ENCODE measurements around the gene RHOBTB3.
A peak's percentile ranks its signal among the peaks of the same experiment; 100 is the strongest.

Gene RHOBTB3

DNA sequence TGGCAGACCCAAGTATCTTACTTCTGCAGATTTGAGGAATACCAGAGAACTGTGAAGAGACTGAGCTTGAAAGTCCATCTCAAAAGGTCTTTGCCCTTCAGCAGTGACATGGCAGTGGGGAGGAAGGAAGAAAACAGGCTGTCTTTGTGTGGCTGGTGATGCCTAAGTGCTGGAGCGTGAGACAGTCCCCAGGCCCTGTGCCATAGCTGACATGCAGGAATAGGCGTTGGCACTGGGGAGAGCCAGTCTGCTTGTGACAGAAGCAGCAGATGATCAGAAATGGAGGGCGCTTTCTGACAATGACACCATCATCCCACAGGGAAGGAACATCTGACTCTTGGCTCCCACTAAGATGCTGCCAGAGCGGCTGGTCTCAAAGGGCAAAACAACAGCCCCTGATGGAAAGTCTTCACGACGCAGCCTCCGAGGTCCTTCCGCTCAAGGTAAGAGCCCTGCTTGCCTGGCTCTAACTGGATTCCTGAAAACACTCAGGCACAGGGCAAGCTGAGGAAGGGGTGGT is 106.9 kb downstream of the RHOBTB3 start:
- TF ChIP-seq CTCF (conservative IDR thresholded peaks at IDR 0.05; ENCODE audit: low read depth, low read length), result no peak
- no peak overlapping the region for H3K4me3 ChIP-seq (ENCODE audit: low read depth, low read length)
- DNase-seq (ENCODE audit: low read depth), result no peak

DNA sequence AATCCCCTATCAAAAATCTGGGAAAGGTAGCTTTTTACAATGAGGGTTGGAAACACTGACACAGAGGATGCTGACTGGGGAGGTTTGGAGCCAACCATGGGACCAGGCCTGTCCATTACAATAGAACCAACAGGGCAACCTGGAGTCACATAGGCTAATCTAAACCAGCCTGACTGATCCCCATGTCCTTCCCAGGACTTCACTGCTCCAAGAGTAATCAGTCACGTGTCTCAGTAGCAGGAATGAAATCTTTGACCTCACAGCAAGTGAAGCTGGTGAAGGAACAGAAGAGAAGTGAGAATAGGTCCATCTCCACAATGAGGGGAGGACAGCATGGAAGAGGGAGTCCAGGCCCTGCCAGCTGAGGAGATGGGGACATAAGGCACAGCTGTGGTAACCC is 107.4 kb downstream of the RHOBTB3 start:
- H3K4me3 ChIP-seq (ENCODE audit: low read depth, low read length), result no peak overlapping the region
- no peak for DNase-seq (ENCODE audit: low read depth)
- no peak for TF ChIP-seq CTCF (conservative IDR thresholded peaks at IDR 0.05; ENCODE audit: low read depth, low read length)

- no peak for TF ChIP-seq CTCF (conservative IDR thresholded peaks at IDR 0.05; ENCODE audit: low read depth, low read length)
- DNase-seq (ENCODE audit: low read depth), result no peak
- no peak overlapping the region for H3K4me3 ChIP-seq (ENCODE audit: low read depth, low read length)
Measured at GRCh38 chr5:95839658-95840057, 108.5 kb downstream of the RHOBTB3 start.

- no peak for DNase-seq (ENCODE audit: low read depth)
- H3K4me3 ChIP-seq (ENCODE audit: low read depth, low read length), result no peak overlapping the region
- TF ChIP-seq CTCF (conservative IDR thresholded peaks at IDR 0.05; ENCODE audit: low read depth, low read length), result no peak
Measured at GRCh38 chr5:95840956-95841705, 110.0 kb downstream of the RHOBTB3 start.

DNA sequence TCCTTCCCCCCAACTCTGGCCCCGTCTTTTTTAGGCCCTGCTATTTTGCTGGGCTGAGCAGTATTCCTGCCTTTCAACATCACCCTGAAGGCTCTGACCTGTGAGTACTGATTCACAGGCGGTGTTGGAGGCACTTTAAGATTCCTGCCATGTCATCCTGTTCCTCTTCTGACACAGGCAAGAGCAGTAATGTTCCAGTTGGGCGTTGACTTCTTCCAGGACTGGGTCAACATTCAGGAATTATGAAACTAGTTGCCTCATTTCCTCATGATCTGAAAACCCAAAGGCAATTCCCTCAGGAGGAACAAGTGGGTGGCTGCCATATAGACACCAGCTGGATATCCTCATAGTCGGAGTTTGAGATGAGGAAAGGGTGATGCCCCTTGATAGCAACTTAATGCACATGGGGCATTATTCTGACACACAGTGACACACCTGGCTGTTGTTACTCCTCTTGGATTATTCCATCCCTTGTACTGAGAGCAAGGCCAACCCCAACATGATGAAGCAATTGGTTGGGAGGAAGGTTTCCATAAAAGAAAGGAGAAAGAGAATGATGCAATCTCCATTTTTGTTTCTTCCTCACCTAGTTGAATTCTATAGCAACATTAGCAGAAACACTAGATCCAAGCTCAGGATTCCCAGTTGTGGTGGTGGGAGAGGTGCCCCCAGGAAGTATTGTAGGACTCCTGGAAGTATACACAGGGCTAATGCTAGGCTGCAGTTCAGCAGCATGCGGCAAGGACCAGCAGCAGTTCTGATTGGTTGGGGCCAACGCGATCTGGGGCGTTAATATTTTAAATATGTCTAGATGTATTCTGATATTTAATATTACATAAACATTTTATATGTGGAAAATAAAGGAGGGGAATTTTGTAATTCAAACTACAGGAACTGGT is 111.0 kb downstream of the RHOBTB3 start:
- no peak overlapping the region for H3K4me3 ChIP-seq (ENCODE audit: low read depth, low read length)
- no peak for TF ChIP-seq CTCF (conservative IDR thresholded peaks at IDR 0.05; ENCODE audit: low read depth, low read length)
- peak; percentile 80 for DNase-seq (ENCODE audit: low read depth)

DNA sequence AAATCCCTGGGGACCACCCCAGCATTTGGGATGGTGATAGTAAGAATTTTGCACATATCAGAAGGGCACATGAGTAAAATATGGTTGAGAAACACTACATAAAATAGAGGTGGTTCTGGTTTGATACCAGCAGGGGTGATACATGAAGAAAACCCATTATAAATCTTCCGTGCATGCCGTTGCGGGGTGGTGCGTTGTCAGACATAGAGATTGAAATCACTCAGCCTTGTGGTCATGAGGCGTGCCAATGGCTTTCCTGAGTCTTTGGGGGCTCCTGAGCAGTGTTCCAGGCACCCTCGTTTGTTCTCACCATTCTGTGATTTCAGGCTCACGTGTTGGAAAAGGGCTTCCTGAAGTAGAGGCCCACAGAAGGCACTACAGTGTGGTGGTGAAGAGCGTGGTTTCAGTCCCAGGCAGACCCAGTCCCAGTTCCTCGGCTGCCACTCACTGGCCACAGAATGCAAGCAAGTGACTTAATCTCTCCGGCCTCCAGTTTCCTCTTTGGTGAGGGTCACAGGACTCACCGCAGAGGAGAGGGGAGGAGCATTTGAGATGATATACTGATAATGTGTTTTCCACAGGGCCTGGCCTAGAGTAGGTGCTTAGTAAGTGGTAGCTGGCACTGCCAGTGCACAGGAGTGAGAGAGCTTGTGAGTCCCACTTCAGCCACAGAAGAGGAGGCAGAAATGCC is 111.9 kb downstream of the RHOBTB3 start:
- no peak overlapping the region for H3K4me3 ChIP-seq (ENCODE audit: low read depth, low read length)
- peak; percentile 91 for DNase-seq (ENCODE audit: low read depth)
- TF ChIP-seq CTCF (conservative IDR thresholded peaks at IDR 0.05; ENCODE audit: low read depth, low read length), result peak; percentile 36
